HepG2 (cell line): Measurements from ENCODE around the gene PHYHIPL. TPM values are rescaled to one million over a fixed set of nuclear protein-coding genes. Genes with fewer than 3 reads are reported as not detected.

Experiments used
- AKAP8 ChIP-seq: sonication (generic); formaldehyde crosslinking; IDR thresholded peaks from 2 replicates; pipeline ENCODE4 v1.5.1; 2020; ENCODE audit warnings: mild to moderate bottlenecking, missing genetic modification reagents
- ATF7 ChIP-seq, 2 experiments: fragments of 450-650 bp in 1 of 2; sonication (generic) in 1 of 2; formaldehyde crosslinking in 1 of 2; IDR thresholded peaks; 2 replicates each; pipeline versions ENCODE4 v1.4.0 to v1.6.1; 2016 to 2020; ENCODE audit warnings: antibody characterized with exemption in 1 of 2, mild to moderate bottlenecking in 1 of 2, missing genetic modification reagents in 1 of 2
- GLI4 ChIP-seq: sonication (generic); formaldehyde crosslinking; IDR thresholded peaks from 2 replicates; pipeline ENCODE4 v1.5.1; 2020; ENCODE audit warnings: missing genetic modification reagents, mild to moderate bottlenecking, moderate library complexity, borderline replicate concordance
- HNF4A ChIP-seq: sonication (generic); formaldehyde crosslinking; IDR thresholded peaks from 2 replicates; pipeline ENCODE4 v1.4.0; 2020; ENCODE audit warnings: missing genetic modification reagents
- ISX ChIP-seq: sonication (generic); formaldehyde crosslinking; conservative IDR thresholded peaks from 2 replicates; pipeline ENCODE4 v1.5.0; 2020; ENCODE audit warnings: missing genetic modification reagents
- KLF16 ChIP-seq, 2 experiments: sonication (generic) in 1 of 2; formaldehyde crosslinking in 1 of 2; IDR thresholded peaks; 2 replicates each; pipeline versions ENCODE4 v1.6.1 to v1.8.0; 2016 to 2023; ENCODE audit warnings: missing genetic modification reagents in 2 of 2, missing compliant biosample characterization in 1 of 2
- NFIC ChIP-seq: IDR thresholded peaks from 2 replicates; pipeline ENCODE4 v1.6.1; 2012; ENCODE audit warnings: mild to moderate bottlenecking, low read length, inconsistent platforms
- ONECUT2 ChIP-seq: sonication (generic); formaldehyde crosslinking; IDR thresholded peaks from 2 replicates; pipeline ENCODE4 v1.4.0; 2020; ENCODE audit warnings: missing genetic modification reagents
- PPARG ChIP-seq: conservative IDR thresholded peaks from 2 replicates; pipeline ENCODE4 v1.6.1; 2016; ENCODE audit warnings: missing biosample characterization, missing genetic modification reagents
- RBFOX2 ChIP-seq: fragments of 200-400 bp; formaldehyde crosslinking; IDR thresholded peaks from 2 replicates; pipeline ENCODE4 v1.6.1; 2017; ENCODE audit warnings: low read depth, mild to moderate bottlenecking, low read length
- SCMH1 ChIP-seq: sonication (generic); formaldehyde crosslinking; IDR thresholded peaks from 2 replicates; pipeline ENCODE4 v1.9.0; 2021; ENCODE audit warnings: missing genetic modification reagents, mild to moderate bottlenecking, borderline replicate concordance
- SIN3A ChIP-seq: IDR thresholded peaks from 2 replicates; pipeline ENCODE4 v1.6.1; 2011; ENCODE audit warnings: low read depth, mild to moderate bottlenecking, control low read depth, low read length, borderline replicate concordance
- SP4 ChIP-seq: sonication (generic); formaldehyde crosslinking; IDR thresholded peaks from 2 replicates; pipeline ENCODE4 v1.8.1; 2023; ENCODE audit warnings: mild to moderate bottlenecking, missing genetic modification reagents
- SRSF1 ChIP-seq: fragments of 200-400 bp; formaldehyde crosslinking; optimal IDR thresholded peaks from 2 replicates; pipeline ENCODE3; 2017; ENCODE audit warnings: mild to moderate bottlenecking, low read depth, low read length, moderate library complexity
- TFDP1 ChIP-seq: IDR thresholded peaks from 2 replicates; pipeline ENCODE4 v1.6.1; 2016; ENCODE audit warnings: missing compliant biosample characterization, missing genetic modification reagents, borderline replicate concordance
- ZC3H13 ChIP-seq: sonication (generic); formaldehyde crosslinking; IDR thresholded peaks from 2 replicates; pipeline ENCODE4 v1.8.1; 2023; ENCODE audit warnings: mild to moderate bottlenecking, missing genetic modification reagents, moderate library complexity
- ZNF274 ChIP-seq: sonication (generic); formaldehyde crosslinking; IDR thresholded peaks from 2 replicates; pipeline ENCODE4 v1.5.1; 2020; ENCODE audit warnings: mild to moderate bottlenecking, missing genetic modification reagents
- ZNF552 ChIP-seq: sonication (generic); formaldehyde crosslinking; IDR thresholded peaks from 2 replicates; pipeline ENCODE4 v1.9.0; 2022; ENCODE audit warnings: missing genetic modification reagents, mild to moderate bottlenecking, borderline replicate concordance
- ZNF580 ChIP-seq: IDR thresholded peaks from 2 replicates; pipeline ENCODE4 v1.6.1; 2016; ENCODE audit warnings: low read depth, borderline replicate concordance
- polyA plus RNA-seq, 8 experiments: library from polyadenylated mRNA; depleted of rRNA in 3 of 8; stranded (reverse) in 7 of 8; unstranded in 1 of 8; fragments of >200 nt; fragmentation: Illumina TruSeq in 4 of 8; extraction: Trizol in 4 of 8; gene quantifications; 2 replicates each; pipeline versions ENCODE4 v1.2.1 to v1.2.3, GENCODE V29; 2011 to 2016; ENCODE audit warnings: low read depth in 4 of 8, missing spikeins in 1 of 8, mixed read lengths in 1 of 8; ENCODE audit not compliant: insufficient read depth in 1 of 8
- total RNA-seq, 5 experiments: library from RNA; depleted of rRNA; stranded (reverse); fragments of >200 nt; fragmentation: Illumina TruSeq; extraction: Trizol; gene quantifications; 2 replicates each; pipeline ENCODE4 v1.2.3, GENCODE V29; 2016; ENCODE audit warnings: low read depth in 1 of 5
- TF ChIP-seq, protein P1 (sequence below): sonication (generic); formaldehyde crosslinking; IDR thresholded peaks from 2 replicates; pipeline ENCODE4 v1.5.1; 2020; ENCODE audit warnings: mild to moderate bottlenecking, missing genetic modification reagents, borderline replicate concordance
- TF ChIP-seq, protein P2 (sequence below): IDR thresholded peaks from 2 replicates; pipeline ENCODE4 v1.6.1; 2016; ENCODE audit warnings: low read depth, missing genetic modification reagents, missing compliant biosample characterization

PHYHIPL gene
- total and polyA plus RNA-seq, 2 of the 13 experiments (the other 11 are each of a cell fraction or from before 2014, with no cell fraction given), result 40.6 to 78.5 TPM

- TF ChIP-seq TFDP1 (CRISPR knock-in tag), result peak; percentile 75; the same call in 1 of the 2 replicates
- TF ChIP-seq SCMH1 (CRISPR knock-in tag), result no peak
- TF ChIP-seq, protein P1, sequence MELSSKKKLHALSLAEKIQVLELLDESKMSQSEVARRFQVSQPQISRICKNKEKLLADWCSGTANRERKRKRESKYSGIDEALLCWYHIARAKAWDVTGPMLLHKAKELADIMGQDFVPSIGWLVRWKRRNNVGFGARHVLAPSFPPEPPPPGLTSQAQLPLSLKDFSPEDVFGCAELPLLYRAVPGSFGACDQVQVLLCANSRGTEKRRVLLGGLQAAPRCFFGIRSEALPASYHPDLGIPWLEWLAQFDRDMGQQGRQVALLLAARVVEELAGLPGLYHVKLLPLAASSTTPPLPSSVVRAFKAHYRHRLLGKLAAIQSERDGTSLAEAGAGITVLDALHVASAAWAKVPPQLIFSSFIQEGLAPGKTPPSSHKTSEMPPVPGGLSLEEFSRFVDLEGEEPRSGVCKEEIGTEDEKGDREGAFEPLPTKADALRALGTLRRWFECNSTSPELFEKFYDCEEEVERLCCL (CRISPR knock-in tag), result no peak
- peak; percentile 96 for TF ChIP-seq SIN3A
- peak; percentile 83 for TF ChIP-seq RBFOX2
- TF ChIP-seq NFIC, result peak; percentile 17; the same call in 1 of the 2 replicates
- TF ChIP-seq ZNF580, result no peak
- 0 out of 2 replicates have a peak, but pooled peaks have one; percentile 84 for TF ChIP-seq ZNF552 (CRISPR knock-in tag)
- TF ChIP-seq ATF7 (IDR thresholded peaks at IDR 0.05), result no peak
- TF ChIP-seq ATF7 (CRISPR knock-in tag; IDR thresholded peaks at IDR 0.05), result 0 out of 2 replicates have a peak, but pooled peaks have one; percentile 33
- TF ChIP-seq ZNF274, result no peak; the same call in 1 of the 2 replicates
- TF ChIP-seq SRSF1, result peak; percentile 22
- TF ChIP-seq ISX, result no peak
- TF ChIP-seq ONECUT2, result peak; percentile 53
- TF ChIP-seq ZC3H13, result peak; percentile 46
- TF ChIP-seq GLI4 (CRISPR knock-in tag), result 0 out of 2 replicates have a peak, but pooled peaks have one; percentile 54
- TF ChIP-seq PPARG (CRISPR knock-in tag), result peak; percentile 55
- TF ChIP-seq AKAP8, result 0 out of 2 replicates have a peak, but pooled peaks have one; percentile 16
- TF ChIP-seq HNF4A (CRISPR knock-in tag), result peak; percentile 4; the same call in 1 of the 2 replicates
- TF ChIP-seq, protein P2, sequence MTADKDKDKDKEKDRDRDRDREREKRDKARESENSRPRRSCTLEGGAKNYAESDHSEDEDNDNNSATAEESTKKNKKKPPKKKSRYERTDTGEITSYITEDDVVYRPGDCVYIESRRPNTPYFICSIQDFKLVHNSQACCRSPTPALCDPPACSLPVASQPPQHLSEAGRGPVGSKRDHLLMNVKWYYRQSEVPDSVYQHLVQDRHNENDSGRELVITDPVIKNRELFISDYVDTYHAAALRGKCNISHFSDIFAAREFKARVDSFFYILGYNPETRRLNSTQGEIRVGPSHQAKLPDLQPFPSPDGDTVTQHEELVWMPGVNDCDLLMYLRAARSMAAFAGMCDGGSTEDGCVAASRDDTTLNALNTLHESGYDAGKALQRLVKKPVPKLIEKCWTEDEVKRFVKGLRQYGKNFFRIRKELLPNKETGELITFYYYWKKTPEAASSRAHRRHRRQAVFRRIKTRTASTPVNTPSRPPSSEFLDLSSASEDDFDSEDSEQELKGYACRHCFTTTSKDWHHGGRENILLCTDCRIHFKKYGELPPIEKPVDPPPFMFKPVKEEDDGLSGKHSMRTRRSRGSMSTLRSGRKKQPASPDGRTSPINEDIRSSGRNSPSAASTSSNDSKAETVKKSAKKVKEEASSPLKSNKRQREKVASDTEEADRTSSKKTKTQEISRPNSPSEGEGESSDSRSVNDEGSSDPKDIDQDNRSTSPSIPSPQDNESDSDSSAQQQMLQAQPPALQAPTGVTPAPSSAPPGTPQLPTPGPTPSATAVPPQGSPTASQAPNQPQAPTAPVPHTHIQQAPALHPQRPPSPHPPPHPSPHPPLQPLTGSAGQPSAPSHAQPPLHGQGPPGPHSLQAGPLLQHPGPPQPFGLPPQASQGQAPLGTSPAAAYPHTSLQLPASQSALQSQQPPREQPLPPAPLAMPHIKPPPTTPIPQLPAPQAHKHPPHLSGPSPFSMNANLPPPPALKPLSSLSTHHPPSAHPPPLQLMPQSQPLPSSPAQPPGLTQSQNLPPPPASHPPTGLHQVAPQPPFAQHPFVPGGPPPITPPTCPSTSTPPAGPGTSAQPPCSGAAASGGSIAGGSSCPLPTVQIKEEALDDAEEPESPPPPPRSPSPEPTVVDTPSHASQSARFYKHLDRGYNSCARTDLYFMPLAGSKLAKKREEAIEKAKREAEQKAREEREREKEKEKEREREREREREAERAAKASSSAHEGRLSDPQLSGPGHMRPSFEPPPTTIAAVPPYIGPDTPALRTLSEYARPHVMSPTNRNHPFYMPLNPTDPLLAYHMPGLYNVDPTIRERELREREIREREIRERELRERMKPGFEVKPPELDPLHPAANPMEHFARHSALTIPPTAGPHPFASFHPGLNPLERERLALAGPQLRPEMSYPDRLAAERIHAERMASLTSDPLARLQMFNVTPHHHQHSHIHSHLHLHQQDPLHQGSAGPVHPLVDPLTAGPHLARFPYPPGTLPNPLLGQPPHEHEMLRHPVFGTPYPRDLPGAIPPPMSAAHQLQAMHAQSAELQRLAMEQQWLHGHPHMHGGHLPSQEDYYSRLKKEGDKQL, result 0 out of 2 replicates have a peak, but pooled peaks have one; percentile 0
- TF ChIP-seq KLF16 (CRISPR knock-in tag; IDR thresholded peaks at IDR 0.05), result peak in 1 of 2 experiments; percentile 82; a peak in 1 of 4 replicates
- 0 out of 2 replicates have a peak, but pooled peaks have one; percentile 16 for TF ChIP-seq SP4
These were observed 771 bp downstream of the PHYHIPL start (continued) for GRCh38 chr10:59177031-59177797.
